ENCODE results near the gene CLSTN2.

The CLSTN2 gene

GRCh38 chr3:140146668-140147067 lies 211.7 kb downstream of the CLSTN2 start:
- no peak for DNase-seq (ENCODE audit: low read depth in 2 of 2)

GRCh38 chr3:140147965-140148490 lies 213.0 kb downstream of the CLSTN2 start:
- DNase-seq (ENCODE audit: low read depth in 2 of 2), result no peak

GRCh38 chr3:140148824-140149390 lies 213.9 kb downstream of the CLSTN2 start:
- DNase-seq (ENCODE audit: low read depth in 2 of 2), result no peak

- DNase-seq (ENCODE audit: low read depth in 2 of 2), result no peak
Observed at GRCh38 chr3:140151321-140151720, 216.3 kb downstream of the CLSTN2 start.

- no peak for DNase-seq (ENCODE audit: low read depth in 2 of 2)
Observed at GRCh38 chr3:140152851-140153639, 218.1 kb downstream of the CLSTN2 start.

- no peak for DNase-seq (ENCODE audit: low read depth in 2 of 2)
Observed at GRCh38 chr3:140153736-140154135, 218.8 kb downstream of the CLSTN2 start.

- DNase-seq (ENCODE audit: low read depth in 2 of 2), result no peak
Observed at GRCh38 chr3:140157161-140157560, 222.2 kb downstream of the CLSTN2 start.

- no peak for DNase-seq (ENCODE audit: low read depth in 2 of 2)
Observed at GRCh38 chr3:140159646-140160045, 224.7 kb downstream of the CLSTN2 start.

- no peak for DNase-seq (ENCODE audit: low read depth in 2 of 2)
Observed at GRCh38 chr3:140160553-140160952, 225.6 kb downstream of the CLSTN2 start.

GRCh38 chr3:140162551-140162950 lies 227.6 kb downstream of the CLSTN2 start:
- DNase-seq (ENCODE audit: low read depth in 2 of 2), result no peak

- DNase-seq (ENCODE audit: low read depth in 2 of 2), result no peak
Observed at GRCh38 chr3:140163159-140163763, 228.3 kb downstream of the CLSTN2 start.

GRCh38 chr3:140164156-140164555 lies 229.2 kb downstream of the CLSTN2 start:
- no peak for DNase-seq (ENCODE audit: low read depth in 2 of 2)

GRCh38 chr3:140164922-140165590 lies 230.1 kb downstream of the CLSTN2 start:
- DNase-seq (ENCODE audit: low read depth in 2 of 2), result no peak

- no peak for DNase-seq (ENCODE audit: low read depth in 2 of 2)
Observed at GRCh38 chr3:140165781-140166180, 230.8 kb downstream of the CLSTN2 start.

- no peak for DNase-seq (ENCODE audit: low read depth in 2 of 2)
Observed at GRCh38 chr3:140166861-140167599, 232.0 kb downstream of the CLSTN2 start.

GRCh38 chr3:140167600-140168281 lies 232.8 kb downstream of the CLSTN2 start:
- DNase-seq (ENCODE audit: low read depth in 2 of 2), result no peak

- no peak for DNase-seq (ENCODE audit: low read depth in 2 of 2)
Observed at GRCh38 chr3:140170612-140171011, 235.6 kb downstream of the CLSTN2 start.

GRCh38 chr3:140176526-140176925 lies 241.5 kb downstream of the CLSTN2 start:
- DNase-seq (ENCODE audit: low read depth in 2 of 2), result no peak

GRCh38 chr3:140177943-140178342 lies 243.0 kb downstream of the CLSTN2 start:
- DNase-seq (ENCODE audit: low read depth in 2 of 2), result no peak

- DNase-seq (ENCODE audit: low read depth in 2 of 2), result no peak
Observed at GRCh38 chr3:140178482-140178881, 243.5 kb downstream of the CLSTN2 start.

- no peak for DNase-seq (ENCODE audit: low read depth in 2 of 2)
Observed at GRCh38 chr3:140180603-140181002, 245.6 kb downstream of the CLSTN2 start.

Data from activated CD8-positive, alpha-beta memory T cell treated with anti-CD3 and anti-CD28 coated beads for 4 hours (primary cell).